ENCODE results near the gene USP33.

DNA sequence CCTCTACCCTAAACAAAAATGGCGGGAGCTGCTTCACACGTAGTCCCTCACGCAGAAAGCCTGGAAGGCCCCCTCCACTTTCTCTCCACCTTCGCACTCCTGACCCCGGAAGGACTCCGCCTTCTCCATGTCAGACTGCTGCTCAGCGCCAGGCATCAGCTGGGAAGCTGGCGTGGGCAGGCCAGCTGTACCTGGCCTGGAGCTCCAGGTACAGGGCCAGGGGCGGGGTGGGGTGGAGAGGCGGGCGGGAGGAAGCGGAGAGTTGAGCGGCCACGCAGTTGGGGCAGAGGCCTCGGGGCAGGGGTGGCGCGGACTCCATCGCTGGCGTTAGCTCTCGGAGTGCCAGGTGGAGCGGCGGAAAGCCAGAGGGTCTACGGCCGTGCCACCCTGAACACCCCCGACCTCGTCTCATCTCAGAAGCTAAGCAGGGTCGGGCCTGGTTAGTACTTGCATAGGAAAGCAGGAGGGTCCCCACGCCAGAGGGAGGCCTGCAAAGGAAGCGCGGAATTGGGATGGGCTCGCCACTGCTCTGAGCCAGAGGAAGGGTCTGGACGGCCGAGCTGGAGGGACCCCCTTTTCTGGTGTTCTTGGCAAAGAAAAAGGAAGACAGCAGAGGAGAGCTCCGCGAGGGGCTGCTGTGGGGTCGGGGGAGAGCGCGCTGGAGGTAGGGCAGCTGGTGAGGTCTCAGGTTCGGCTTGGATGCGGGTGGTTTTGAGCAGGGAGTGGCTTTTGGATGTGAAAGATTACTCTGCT lies 20.1 kb upstream of the USP33 start, which contains the start of gene MIGA1:
- TF ChIP-seq POLR2AphosphoS5 (IDR thresholded peaks at IDR 0.05) (peak; percentile 86), POLR2A (IDR thresholded peaks at IDR 0.05) (peak; percentile 60)
- TF ChIP-seq, protein P1, sequence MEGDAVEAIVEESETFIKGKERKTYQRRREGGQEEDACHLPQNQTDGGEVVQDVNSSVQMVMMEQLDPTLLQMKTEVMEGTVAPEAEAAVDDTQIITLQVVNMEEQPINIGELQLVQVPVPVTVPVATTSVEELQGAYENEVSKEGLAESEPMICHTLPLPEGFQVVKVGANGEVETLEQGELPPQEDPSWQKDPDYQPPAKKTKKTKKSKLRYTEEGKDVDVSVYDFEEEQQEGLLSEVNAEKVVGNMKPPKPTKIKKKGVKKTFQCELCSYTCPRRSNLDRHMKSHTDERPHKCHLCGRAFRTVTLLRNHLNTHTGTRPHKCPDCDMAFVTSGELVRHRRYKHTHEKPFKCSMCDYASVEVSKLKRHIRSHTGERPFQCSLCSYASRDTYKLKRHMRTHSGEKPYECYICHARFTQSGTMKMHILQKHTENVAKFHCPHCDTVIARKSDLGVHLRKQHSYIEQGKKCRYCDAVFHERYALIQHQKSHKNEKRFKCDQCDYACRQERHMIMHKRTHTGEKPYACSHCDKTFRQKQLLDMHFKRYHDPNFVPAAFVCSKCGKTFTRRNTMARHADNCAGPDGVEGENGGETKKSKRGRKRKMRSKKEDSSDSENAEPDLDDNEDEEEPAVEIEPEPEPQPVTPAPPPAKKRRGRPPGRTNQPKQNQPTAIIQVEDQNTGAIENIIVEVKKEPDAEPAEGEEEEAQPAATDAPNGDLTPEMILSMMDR (IDR thresholded peaks at IDR 0.05) = no peak
